GM12878 (cell line): ENCODE results near the gene TP63. TPM values are rescaled to one million over a fixed set of nuclear protein-coding genes. Genes with fewer than 3 reads are reported as not detected.

ENCODE experiments used
- ATAC-seq: fragments of 200-7000 bp; cut with Tn5 transposase; 3 replicates; pipeline ENCODE4 v1.9.1; 2020; ENCODE audit warnings: mild to moderate bottlenecking, moderate library complexity
- BruUV-seq: library from RNA; stranded (reverse); fragments of 400-500 nt; replicated peaks from 2 replicates; lab custom pipeline; 2021; lab: Mats Ljungman, UMichigan
- CTCF ChIA-PET: fragments of 300-600 bp; sonication (Branson Sonifier 250); formaldehyde crosslinking; extraction: SDS; loops from one replicate; lab custom pipeline; 2021; ENCODE audit warnings: inconsistent platforms; lab: Yijun Ruan, JAX
- POLR2A ChIA-PET: fragments of 350-600 bp; formaldehyde crosslinking; extraction: SDS; loops from one replicate; lab custom pipeline; 2021; ENCODE audit warnings: inconsistent platforms; lab: Charles Lee
- RAD21 ChIA-PET: fragments of 300-600 bp; sonication (Branson Sonifier 250); formaldehyde crosslinking; loops from one replicate; lab custom pipeline; 2023; ENCODE audit warnings: antibody characterized with exemption; ENCODE audit not compliant: unreplicated experiment; lab: Charles Lee
- SMC1A ChIA-PET: fragments of 300-600 bp; sonication (Branson Sonifier 250); formaldehyde crosslinking; loops from one replicate; lab custom pipeline; 2023; ENCODE audit not compliant: unreplicated experiment, uncharacterized antibody; lab: Charles Lee
- DNase-seq: peaks from one replicate; pipeline ENCODE4 v3.0.0-alpha.2; 2011; ENCODE audit warnings: low read depth, low spot score
- FAIRE-seq: peaks from 3 replicates; lab custom pipeline; 2011; peaks lifted over from hg19 to GRCh38; lab: Jason Lieb, UNC
- H2AFZ ChIP-seq: 2 replicates; pipeline ENCODE4 v1.6.0; 2011; ENCODE audit warnings: low read depth, low read length, control low read depth; ENCODE audit not compliant: control insufficient read depth
- H3K27ac ChIP-seq: 2 replicates; pipeline ENCODE4 v1.5.1; 2011; ENCODE audit warnings: control low read depth; ENCODE audit not compliant: control insufficient read depth, insufficient read depth
- H3K27me3 ChIP-seq, 2 experiments: replicated peaks in 1 of 2; 2 replicates each; pipeline versions ENCODE4 v1.6.0 to v1.6.1; 2011; ENCODE audit warnings: low read length in 1 of 2; ENCODE audit not compliant: control insufficient read depth in 2 of 2, insufficient read depth in 2 of 2
- H3K36me3 ChIP-seq, 2 experiments: 2 replicates each; pipeline ENCODE4 v1.5.1; 2011; ENCODE audit warnings: low read length in 1 of 2; ENCODE audit not compliant: control insufficient read depth in 2 of 2, insufficient read depth in 2 of 2
- H3K4me1 ChIP-seq: 2 replicates; pipeline ENCODE4 v1.6.1; 2011; ENCODE audit warnings: mild to moderate bottlenecking, low read length, moderate library complexity, mixed read lengths; ENCODE audit not compliant: control insufficient read depth, insufficient read depth
- H3K4me2 ChIP-seq: 2 replicates; pipeline ENCODE4 v1.6.0; 2011; ENCODE audit warnings: control low read depth; ENCODE audit not compliant: control insufficient read depth, insufficient read depth
- H3K4me3 ChIP-seq: fragments of 200-600 bp; sonication (generic); 2 replicates; pipeline ENCODE4 v1.5.1; 2016
- H3K79me2 ChIP-seq: 2 replicates; pipeline ENCODE4 v1.6.0; 2011; ENCODE audit warnings: low read length; ENCODE audit not compliant: control insufficient read depth, insufficient read depth
- H3K9ac ChIP-seq: 2 replicates; pipeline ENCODE4 v1.8.0; 2011; ENCODE audit warnings: low read length, control low read depth, mixed read lengths; ENCODE audit not compliant: control insufficient read depth, insufficient read depth
- H3K9me3 ChIP-seq: replicated peaks from 3 replicates; pipeline ENCODE4 v1.5.1; 2011; ENCODE audit warnings: mild to moderate bottlenecking, low read length; ENCODE audit not compliant: control insufficient read depth, insufficient read depth
- H4K20me1 ChIP-seq: 2 replicates; pipeline ENCODE4 v1.6.0; 2011; ENCODE audit not compliant: control insufficient read depth, insufficient read depth
- FOXM1 ChIP-seq: IDR thresholded peaks from 2 replicates; pipeline ENCODE4 v1.6.1; 2012; ENCODE audit warnings: low read depth, mild to moderate bottlenecking, inconsistent platforms, low read length, moderate library complexity
- HDGF ChIP-seq: fragments of 450-650 bp; IDR thresholded peaks from 2 replicates; pipeline ENCODE4 v1.6.1; 2016; ENCODE audit warnings: antibody characterized with exemption
- JUNB ChIP-seq: IDR thresholded peaks from 2 replicates; pipeline ENCODE4 v1.6.1; 2016; ENCODE audit warnings: antibody characterized with exemption, mild to moderate bottlenecking
- MTA2 ChIP-seq: fragments of 450-650 bp; IDR thresholded peaks from 2 replicates; pipeline ENCODE4 v1.6.1; 2016; ENCODE audit warnings: low read depth, mild to moderate bottlenecking, moderate library complexity
- NFIC ChIP-seq: IDR thresholded peaks from 2 replicates; pipeline ENCODE4 v1.6.1; 2012; ENCODE audit warnings: low read depth, mild to moderate bottlenecking, inconsistent platforms, low read length, moderate library complexity
- NFXL1 ChIP-seq: fragments of 450-650 bp; IDR thresholded peaks from 2 replicates; pipeline ENCODE4 v1.6.1; 2017; ENCODE audit warnings: antibody characterized with exemption, mild to moderate bottlenecking, borderline replicate concordance
- PAX8 ChIP-seq: fragments of 450-650 bp; IDR thresholded peaks from 2 replicates; pipeline ENCODE4 v1.6.1; 2017; ENCODE audit warnings: mild to moderate bottlenecking, moderate library complexity
- RUNX3 ChIP-seq: IDR thresholded peaks from 2 replicates; pipeline ENCODE4 v1.6.1; 2012; ENCODE audit warnings: low read length, inconsistent platforms
- SREBF1 ChIP-seq: IDR thresholded peaks from 2 replicates; pipeline ENCODE4 v1.6.1; 2012; ENCODE audit warnings: mild to moderate bottlenecking, low read length
- SREBF2 ChIP-seq: IDR thresholded peaks from 2 replicates; pipeline ENCODE4 v1.6.1; 2012; ENCODE audit warnings: mild to moderate bottlenecking, low read length
- TBL1XR1 ChIP-seq: IDR thresholded peaks from 2 replicates; pipeline ENCODE4 v1.6.1; 2012; ENCODE audit warnings: low read depth, low read length, improper control_type of control experiment
- WGBS: methylation state at CpG from one replicate; pipeline ENCODE4 v1.1.6; 2016; ENCODE audit warnings: low lambda C conversion rate; ENCODE audit not compliant: insufficient replicate concordance, insufficient coverage; ENCODE audit errors: missing lambda C conversion rate; 5-methylcytosine and 5-hydroxymethylcytosine counted together
- in situ Hi-C: fragments of 300-500 bp; cut with MboI; formaldehyde crosslinking; loops from 9 replicates; pipeline ENCODE4 v1.14.3; 2018; ENCODE audit warnings: mixed read lengths
- intact Hi-C: fragments of 100-400 bp; cut with micrococcal nuclease; formaldehyde crosslinking; loops from one replicate; pipeline ENCODE4 v1.14.2; 2022; ENCODE audit not compliant: unreplicated experiment
- polyA plus RNA-seq, 11 experiments: library from polyadenylated mRNA; depleted of rRNA in 4 of 11; unstranded in 6 of 11; stranded (reverse) in 5 of 11; fragments of >200 nt; fragmentation: Nextera tagmentation in 4 of 11; fragmentation: Illumina TruSeq in 1 of 11; extraction: Ambion mirVana in 4 of 11; extraction: Trizol in 1 of 11; gene quantifications; 1 replicate in 1 of 11; 2 replicates in 10 of 11; pipeline versions ENCODE4 v1.2.1 to v1.2.3, GENCODE V29; 2011 to 2016; ENCODE audit warnings: inconsistent platforms in 2 of 11, missing spikeins in 2 of 11, low read depth in 1 of 11
- total RNA-seq, 4 experiments: library from RNA; depleted of rRNA in 3 of 4; stranded (reverse); fragments of >200 nt in 3 of 4; fragmentation: Illumina TruSeq in 1 of 4; extraction: Trizol in 1 of 4; gene quantifications; 2 replicates each; pipeline versions ENCODE4 v1.2.1 to v1.2.3, GENCODE V29; 2013 to 2021
- TF ChIP-seq, protein P1 (sequence below): IDR thresholded peaks from 2 replicates; pipeline ENCODE4 v1.6.1; 2012; ENCODE audit warnings: low read length, inconsistent platforms

TP63 gene
- total and polyA plus RNA-seq, 10 of the 15 experiments (the other 5 are each of a cell fraction or from before 2014, with no cell fraction given), result 1.4 to 10.8 (median 6.2) TPM

DNA sequence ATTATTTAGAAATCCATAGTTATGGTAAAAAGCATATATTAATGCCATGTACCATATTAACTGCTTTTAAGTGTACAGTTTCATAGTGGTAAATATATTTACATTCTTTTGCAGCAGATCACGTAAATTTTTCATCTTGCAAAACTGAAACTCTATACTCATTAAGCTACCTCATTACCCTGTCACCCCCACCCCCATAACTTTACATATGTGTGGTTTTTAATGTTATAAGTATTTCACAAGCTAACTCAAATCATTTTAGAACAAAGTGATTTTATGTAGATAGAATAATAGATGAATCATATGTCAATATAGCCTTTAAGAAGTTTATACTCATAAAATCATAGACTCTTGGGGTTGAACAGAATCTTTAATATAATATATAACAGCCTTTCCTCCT is 7.1 kb upstream of the TP63 start:
- Histone ChIP-seq H3K4me3 (no peak overlapping the region), H3K36me3 (no peaks in the 10 kb centered on the region), H3K27me3 (no peaks in the 10 kb centered on the region), H3K4me2 (no peak overlapping the region), H4K20me1 (no peaks in the 10 kb centered on the region), H3K4me1 (peaks cover 23% of the 10 kb centered on the region; the same call in 1 of the 2 replicates), H3K9me3 (no peaks in the 10 kb centered on the region; the same call in 2 of the 3 replicates), H3K9ac (no peak overlapping the region), H3K79me2 (no peaks in the 10 kb centered on the region), H2AFZ (no peak overlapping the region), H3K27ac (no peak overlapping the region)
- 3% methylated on average over 1 of the region's 1 CpG for WGBS
- in situ Hi-C loops, result no loop called here
- ATAC-seq, result peak; percentile 71
- BruUV-seq, result no TSS peak
- SMC1A ChIA-PET, result interaction anchor here (0.6 to 2.3 kb wide), 9 partner anchors 9 to 285 kb away, joined by 3 to 11 read pairs (median 3); no protein-coding TSS in a partner anchor
- no peak for DNase-seq
- POLR2A ChIA-PET, result no interaction called here
- TF ChIP-seq SREBF1 (peak; percentile 25; the same call in 1 of the 2 replicates), HDGF (no peak), SREBF2 (no peak), FOXM1 (0 out of 2 replicates have a peak, but pooled peaks have one; percentile 31), JUNB (0 out of 2 replicates have a peak, but pooled peaks have one; percentile 18), MTA2 (0 out of 2 replicates have a peak, but pooled peaks have one; percentile 27), NFXL1 (no peak), TBL1XR1 (no peak), NFIC (peak; percentile 39; the same call in 1 of the 2 replicates), RUNX3 (peak; percentile 66; the same call in 1 of the 2 replicates), PAX8 (no peak)
- TF ChIP-seq, protein P1, sequence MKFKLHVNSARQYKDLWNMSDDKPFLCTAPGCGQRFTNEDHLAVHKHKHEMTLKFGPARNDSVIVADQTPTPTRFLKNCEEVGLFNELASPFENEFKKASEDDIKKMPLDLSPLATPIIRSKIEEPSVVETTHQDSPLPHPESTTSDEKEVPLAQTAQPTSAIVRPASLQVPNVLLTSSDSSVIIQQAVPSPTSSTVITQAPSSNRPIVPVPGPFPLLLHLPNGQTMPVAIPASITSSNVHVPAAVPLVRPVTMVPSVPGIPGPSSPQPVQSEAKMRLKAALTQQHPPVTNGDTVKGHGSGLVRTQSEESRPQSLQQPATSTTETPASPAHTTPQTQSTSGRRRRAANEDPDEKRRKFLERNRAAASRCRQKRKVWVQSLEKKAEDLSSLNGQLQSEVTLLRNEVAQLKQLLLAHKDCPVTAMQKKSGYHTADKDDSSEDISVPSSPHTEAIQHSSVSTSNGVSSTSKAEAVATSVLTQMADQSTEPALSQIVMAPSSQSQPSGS, result peak; percentile 27; the same call in 1 of the 2 replicates
- RAD21 ChIA-PET, result interaction anchor here (1.1 to 1.9 kb wide), 5 partner anchors 8 to 111 kb away, joined by 3 to 4 read pairs (median 4); no protein-coding TSS in a partner anchor
- intact Hi-C loops, result no loop called here
- CTCF ChIA-PET, result interaction anchor here (1.1 to 1.4 kb wide), 3 partner anchors 11 to 337 kb away, joined by 3 to 5 read pairs (median 3); no protein-coding TSS in a partner anchor
- no peak for FAIRE-seq
